Cardiac septum (tissue), 1 donor: ENCODE data around the gene EPB41L1. TPM values are rescaled to one million over a fixed set of nuclear protein-coding genes. Genes with fewer than 3 reads are reported as not detected.

Experiments used
- total RNA-seq: library from RNA; stranded (reverse); fragmentation: NEBNext Ultra II Directional; extraction: Animal tissue kit (Norgen Biotek cat#: 25700); gene quantifications from one replicate; pipeline ENCODE4 v1.2.1, GENCODE V29; 2021
- donor health status: DM: no; HTN: no; CAD: no.

Gene EPB41L1
- total RNA-seq, 1 donor from 2014 or later = 21.8 TPM

Other genes with a start within 250 kb of the EPB41L1 start
- 49.5 TPM for gene SCAND1, start 200.2 kb upstream of the EPB41L1 start, total RNA-seq
- gene CNBD2, start 186.2 kb upstream of the EPB41L1 start, total RNA-seq = 3.1 TPM
- 14.7 TPM for gene AAR2, start 81.7 kb downstream of the EPB41L1 start, total RNA-seq
- gene DLGAP4, start 151.6 kb downstream of the EPB41L1 start, total RNA-seq = 95.2 TPM